NCI-H2107 (cell line): ENCODE results near the gene DTNB.
"Not testable (repeated sequence)": the region's sequence is repeated elsewhere in the genome, so short reads cannot be mapped to it uniquely, and the experiment has no call there.

Experiments used
- DNase-seq: peaks from one replicate; lab custom pipeline; 2025; lab: John Stamatoyannopoulos, UW

The DTNB gene

GRCh38 chr2:25620711-25621110 lies 52.7 kb downstream of the DTNB start:
- no peak for DNase-seq

- no peak for DNase-seq
These were observed 53.3 kb downstream of the DTNB start for GRCh38 chr2:25620077-25620476.

- DNase-seq: no peak
These were observed 54.2 kb downstream of the DTNB start for GRCh38 chr2:25619185-25619584.

- no peak for DNase-seq
These were observed 54.7 kb downstream of the DTNB start for GRCh38 chr2:25618676-25619075.

GRCh38 chr2:25617948-25618646 lies 55.3 kb downstream of the DTNB start:
- no peak for DNase-seq

GRCh38 chr2:25615920-25616319 lies 57.5 kb downstream of the DTNB start:
- no peak for DNase-seq

- no peak for DNase-seq
These were observed 58.0 kb downstream of the DTNB start for GRCh38 chr2:25615386-25615785.

- DNase-seq: no peak
These were observed 58.7 kb downstream of the DTNB start for GRCh38 chr2:25614711-25615110.

- no peak for DNase-seq
These were observed 64.7 kb downstream of the DTNB start for GRCh38 chr2:25608718-25609117.

GRCh38 chr2:25606892-25607291 lies 66.5 kb downstream of the DTNB start:
- DNase-seq: no peak

- no peak for DNase-seq
These were observed 71.0 kb downstream of the DTNB start for GRCh38 chr2:25602333-25602723.

- DNase-seq: not testable (repeated sequence)
These were observed 71.6 kb downstream of the DTNB start for GRCh38 chr2:25601711-25602332.

- no peak for DNase-seq
These were observed 74.5 kb downstream of the DTNB start for GRCh38 chr2:25598911-25599310.

- DNase-seq: no peak
These were observed 75.0 kb downstream of the DTNB start for GRCh38 chr2:25598332-25598731.

- no peak for DNase-seq
These were observed 75.5 kb downstream of the DTNB start for GRCh38 chr2:25597881-25598280.

GRCh38 chr2:25596516-25597244 lies 76.7 kb downstream of the DTNB start:
- DNase-seq: no peak

- no peak for DNase-seq
These were observed 78.0 kb downstream of the DTNB start for GRCh38 chr2:25595393-25595792.

- no peak for DNase-seq
These were observed 78.4 kb downstream of the DTNB start for GRCh38 chr2:25594991-25595390.

GRCh38 chr2:25592766-25593292 lies 80.5 kb downstream of the DTNB start:
- no peak for DNase-seq

GRCh38 chr2:25590921-25591505 lies 82.4 kb downstream of the DTNB start:
- DNase-seq: no peak

GRCh38 chr2:25589676-25590205 lies 83.6 kb downstream of the DTNB start:
- no peak for DNase-seq

GRCh38 chr2:25588576-25588975 lies 84.8 kb downstream of the DTNB start:
- DNase-seq: no peak
